Measurements from ENCODE around the gene TRPM3. TPM values are rescaled to one million over a fixed set of nuclear protein-coding genes. Genes with fewer than 3 reads are reported as not detected.

The TRPM3 gene
- total RNA-seq, 1 donor = under 0.01 TPM

GRCh38 chr9:70883963-70884793 lies 237.2 kb downstream of the TRPM3 start:
- no peak overlapping the region for H3K4me3 ChIP-seq (ENCODE audit: low read depth, low read length)
- no peak for DNase-seq (ENCODE audit: low read depth)
- no peak for TF ChIP-seq CTCF (IDR thresholded peaks at IDR 0.05; ENCODE audit: insufficient read depth, low read depth, low read length)

GRCh38 chr9:70883056-70883455 lies 238.4 kb downstream of the TRPM3 start:
- H3K4me3 ChIP-seq (ENCODE audit: low read depth, low read length) = no peak overlapping the region
- DNase-seq (ENCODE audit: low read depth) = no peak
- TF ChIP-seq CTCF (IDR thresholded peaks at IDR 0.05; ENCODE audit: insufficient read depth, low read depth, low read length) = no peak

GRCh38 chr9:70881333-70881732 lies 240.1 kb downstream of the TRPM3 start:
- no peak overlapping the region for H3K4me3 ChIP-seq (ENCODE audit: low read depth, low read length)
- DNase-seq (ENCODE audit: low read depth) = no peak
- no peak for TF ChIP-seq CTCF (IDR thresholded peaks at IDR 0.05; ENCODE audit: insufficient read depth, low read depth, low read length)

- no peak overlapping the region for H3K4me3 ChIP-seq (ENCODE audit: low read depth, low read length)
- DNase-seq (ENCODE audit: low read depth) = no peak
- no peak for TF ChIP-seq CTCF (IDR thresholded peaks at IDR 0.05; ENCODE audit: insufficient read depth, low read depth, low read length)
Observed at GRCh38 chr9:70880535-70880934, 240.9 kb downstream of the TRPM3 start.

GRCh38 chr9:70878576-70878975 lies 242.8 kb downstream of the TRPM3 start:
- TF ChIP-seq CTCF (IDR thresholded peaks at IDR 0.05; ENCODE audit: insufficient read depth, low read depth, low read length) = no peak
- no peak overlapping the region for H3K4me3 ChIP-seq (ENCODE audit: low read depth, low read length)
- DNase-seq (ENCODE audit: low read depth) = no peak

- H3K4me3 ChIP-seq (ENCODE audit: low read depth, low read length) = no peak overlapping the region
- no peak for DNase-seq (ENCODE audit: low read depth)
- TF ChIP-seq CTCF (IDR thresholded peaks at IDR 0.05; ENCODE audit: insufficient read depth, low read depth, low read length) = no peak
Observed at GRCh38 chr9:70874451-70874850, 247.0 kb downstream of the TRPM3 start.

GRCh38 chr9:70873506-70873905 lies 247.9 kb downstream of the TRPM3 start:
- no peak overlapping the region for H3K4me3 ChIP-seq (ENCODE audit: low read depth, low read length)
- DNase-seq (ENCODE audit: low read depth) = no peak
- TF ChIP-seq CTCF (IDR thresholded peaks at IDR 0.05; ENCODE audit: insufficient read depth, low read depth, low read length) = no peak

All from fibroblast of villous mesenchyme (primary cell).